Hematopoietic multipotent progenitor cell treated with erythropoietin and hydrocortisone succinate and interleukin-3 and kit ligand, for 8 days (in vitro differentiated cells): ENCODE data around the gene FANCD2OS.
"Not testable (repeated sequence)": the region's sequence is repeated elsewhere in the genome, so short reads cannot be mapped to it uniquely, and the experiment has no call there.

Source experiments
- DNase-seq: peaks from one replicate; pipeline ENCODE4 v3.0.0-alpha.2; 2015

Gene FANCD2OS

DNA sequence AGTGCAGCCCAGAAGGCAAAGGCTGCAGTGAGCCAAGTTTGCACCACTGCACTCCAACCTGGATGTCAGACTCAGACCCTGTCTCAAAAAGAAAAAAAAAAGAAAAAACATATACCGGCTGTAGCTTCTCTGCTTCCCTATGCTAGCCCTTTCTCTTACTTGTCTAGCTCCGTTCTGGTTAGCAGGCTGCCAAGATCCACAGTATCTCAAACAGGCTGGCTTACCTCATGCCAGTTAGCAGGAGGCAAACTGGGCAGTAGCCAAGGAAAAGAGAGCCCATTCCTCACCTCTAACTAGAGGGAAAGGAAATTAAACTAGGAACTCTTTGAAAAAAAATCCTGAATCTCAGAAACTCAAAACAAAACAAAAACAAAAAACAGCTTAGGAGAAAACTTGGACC, 16.7 kb downstream of the FANCD2OS start:
- not testable (repeated sequence) for DNase-seq

DNA sequence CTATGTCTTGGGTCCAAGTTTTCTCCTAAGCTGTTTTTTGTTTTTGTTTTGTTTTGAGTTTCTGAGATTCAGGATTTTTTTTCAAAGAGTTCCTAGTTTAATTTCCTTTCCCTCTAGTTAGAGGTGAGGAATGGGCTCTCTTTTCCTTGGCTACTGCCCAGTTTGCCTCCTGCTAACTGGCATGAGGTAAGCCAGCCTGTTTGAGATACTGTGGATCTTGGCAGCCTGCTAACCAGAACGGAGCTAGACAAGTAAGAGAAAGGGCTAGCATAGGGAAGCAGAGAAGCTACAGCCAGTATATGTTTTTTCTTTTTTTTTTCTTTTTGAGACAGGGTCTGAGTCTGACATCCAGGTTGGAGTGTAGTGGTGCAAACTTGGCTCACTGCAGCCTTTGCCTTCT, 17.3 kb downstream of the FANCD2OS start:
- not testable (repeated sequence) for DNase-seq

DNA sequence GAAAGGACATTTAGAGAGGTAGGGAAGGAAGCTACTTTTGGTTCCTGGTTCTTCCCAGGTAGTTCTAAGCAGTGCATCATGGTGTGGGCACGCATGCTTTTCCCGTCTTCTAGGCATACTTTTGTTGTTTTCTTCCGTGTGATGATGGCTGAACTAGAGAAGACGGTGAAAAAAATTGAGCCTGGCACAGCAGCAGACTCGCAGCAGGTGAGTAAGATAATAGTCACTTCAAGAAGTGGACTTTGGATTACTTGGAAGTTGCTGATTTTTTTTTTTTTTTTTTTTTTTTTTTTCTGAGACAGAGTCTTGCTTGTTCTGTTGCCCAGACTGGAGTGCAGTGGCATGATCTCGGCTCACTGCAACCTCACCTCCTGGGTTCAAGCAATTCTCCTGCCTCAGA, 17.9 kb downstream of the FANCD2OS start:
- no peak for DNase-seq

DNA sequence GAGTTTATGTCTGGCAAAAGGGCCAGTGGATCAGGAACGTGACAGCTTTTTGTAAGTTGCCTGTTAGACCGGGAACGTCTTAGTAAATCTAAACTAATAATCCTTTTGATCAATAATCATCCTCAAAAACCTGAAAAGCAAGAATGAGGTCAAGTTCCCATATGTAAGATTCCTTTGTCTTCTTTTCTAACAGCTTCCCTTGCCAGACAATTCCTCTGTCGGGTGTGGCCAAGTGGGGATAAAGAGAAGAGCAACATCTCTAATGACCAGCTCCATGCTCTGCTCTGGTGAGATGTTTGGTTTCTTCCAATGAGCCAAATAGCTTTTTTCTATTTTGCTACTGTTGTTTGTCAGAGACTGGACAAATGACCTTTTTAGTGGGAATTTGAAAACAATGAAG, 19.8 kb downstream of the FANCD2OS start:
- no peak for DNase-seq

DNA sequence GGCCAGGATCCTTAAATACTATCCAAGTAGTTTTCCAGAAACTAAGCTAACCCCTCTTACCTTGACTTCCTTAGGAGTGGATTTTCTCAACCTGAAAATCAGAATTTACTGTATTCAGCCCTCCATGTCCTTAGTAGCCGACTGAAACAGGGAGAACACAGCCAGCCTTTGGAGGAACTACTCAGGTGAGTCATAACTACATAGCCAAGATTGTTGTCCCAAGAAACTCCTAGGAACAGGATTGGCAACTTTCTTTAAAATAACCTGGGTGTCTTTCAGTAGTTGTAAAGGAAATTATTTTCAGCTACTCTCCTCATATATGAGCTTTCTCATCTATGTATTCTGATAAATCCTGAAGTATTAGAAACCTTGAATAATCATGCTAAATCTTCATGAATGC, 22.3 kb downstream of the FANCD2OS start:
- no peak for DNase-seq

DNA sequence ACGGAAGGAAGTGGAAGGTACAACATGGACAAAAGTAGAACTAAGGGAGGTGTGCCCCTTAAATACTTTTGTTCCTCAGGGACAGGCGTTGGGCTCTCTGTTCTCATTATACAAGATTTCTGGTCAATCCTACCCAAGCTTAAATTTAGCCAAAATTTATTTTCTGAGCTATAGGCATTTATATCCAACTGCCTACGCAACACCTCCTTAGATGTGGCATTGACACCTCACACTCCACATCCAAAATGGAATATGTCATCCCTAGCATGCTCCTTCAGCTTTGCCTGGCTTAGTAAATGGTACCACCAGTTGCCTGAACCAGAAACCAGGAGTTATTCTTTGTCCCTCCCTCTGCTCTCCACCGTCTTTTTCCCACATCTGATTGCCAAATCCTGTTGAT, 26.2 kb downstream of the FANCD2OS start:
- no peak for DNase-seq

DNA sequence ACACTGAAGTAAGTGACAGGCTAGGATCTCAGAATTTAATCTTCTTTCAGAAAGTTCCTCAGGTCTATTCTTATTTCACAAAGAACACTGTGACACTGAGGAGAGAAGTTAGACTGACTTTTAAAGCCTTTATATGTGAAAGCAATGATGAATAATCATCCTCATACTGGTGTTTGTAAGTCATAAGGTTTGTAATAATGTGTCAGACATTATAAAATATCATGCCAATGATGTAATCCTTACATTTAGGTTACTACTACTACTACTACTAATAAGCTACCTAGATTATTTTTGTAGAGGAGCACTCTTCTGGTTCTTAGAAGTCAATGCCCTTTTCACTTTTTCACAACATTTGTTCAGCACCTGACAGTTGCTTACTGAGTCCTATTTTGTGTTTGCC, 33.4 kb downstream of the FANCD2OS start:
- DNase-seq, result no peak

DNA sequence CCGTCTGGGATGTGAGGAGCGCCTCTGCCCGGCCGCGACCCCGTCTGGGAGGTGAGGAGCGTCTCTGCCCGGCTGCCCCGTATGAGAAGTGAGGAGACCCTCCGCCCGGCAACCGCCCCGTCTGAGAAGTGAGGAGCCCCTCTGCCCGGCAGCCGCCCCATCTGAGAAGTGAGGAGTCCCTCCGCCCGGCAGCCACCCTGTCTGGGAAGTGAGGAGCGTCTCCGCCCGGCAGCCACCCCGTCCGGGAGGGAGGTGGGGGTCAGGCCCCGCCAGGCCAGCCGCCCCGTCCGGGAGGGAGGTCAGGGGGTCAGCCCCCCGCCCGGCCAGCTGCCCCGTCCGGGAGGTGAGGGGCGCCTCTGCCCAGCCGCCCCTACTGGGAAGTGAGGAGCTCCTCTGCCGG, 38.0 kb downstream of the FANCD2OS start:
- not testable (repeated sequence) for DNase-seq

DNA sequence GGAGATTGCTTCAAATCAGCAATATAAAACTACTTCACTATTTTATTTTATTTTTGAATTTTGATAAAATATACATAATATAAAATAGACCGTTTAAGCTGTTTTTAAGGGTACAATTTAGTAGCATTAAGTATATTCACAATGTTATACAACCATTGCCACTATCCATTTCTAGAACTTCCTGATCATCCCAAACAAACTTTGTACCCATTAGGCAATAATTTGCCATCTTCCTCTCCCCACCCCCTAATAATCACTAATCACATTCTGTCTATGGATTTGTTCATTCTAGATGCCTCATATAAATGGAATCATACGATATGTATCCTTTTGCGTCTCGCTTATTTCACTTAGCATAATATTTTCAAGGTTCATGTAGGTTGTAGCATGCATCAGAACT, 53.0 kb downstream of the FANCD2OS start:
- DNase-seq, result no peak
